ENCODE results near the gene LPP. TPM values are rescaled to one million over a fixed set of nuclear protein-coding genes. Genes with fewer than 3 reads are reported as not detected.

Gene LPP
- total RNA-seq, 2 donors from 2014 or later, result 170 to 246 TPM

GRCh38 chr3:188832961-188833721 lies 679.2 kb downstream of the LPP start:
- no peak overlapping the region for H3K4me3 ChIP-seq
- H3K4me1 ChIP-seq, result no peaks in the 10 kb centered on the region
- H3K27ac ChIP-seq, result no peak overlapping the region
- no peak for DNase-seq
- H3K9me3 ChIP-seq, result no peaks in the 10 kb centered on the region
- TF ChIP-seq CTCF (IDR thresholded peaks at IDR 0.05), result no peak
- no peak overlapping the region for H3K9ac ChIP-seq (ENCODE audit: low read depth in 2 of 2, low read length in 2 of 2)
- H3K36me3 ChIP-seq, result no peaks in the 10 kb centered on the region
- H3K27me3 ChIP-seq, result no peaks in the 10 kb centered on the region
- intact Hi-C loops (cut with DNase I), result no loop called here

- Histone ChIP-seq H3K27ac (no peak overlapping the region), H3K27me3 (no peaks in the 10 kb centered on the region)
- TF ChIP-seq CTCF (IDR thresholded peaks at IDR 0.05), result no peak
These were observed 680.4 kb downstream of the LPP start for GRCh38 chr3:188834349-188834748.

GRCh38 chr3:188839187-188839695 lies 685.3 kb downstream of the LPP start:
- Histone ChIP-seq H3K36me3 (no peaks in the 10 kb centered on the region), H3K27ac (no peak overlapping the region), H3K4me1 (no peaks in the 10 kb centered on the region), H3K27me3 (no peaks in the 10 kb centered on the region), H3K9me3 (no peaks in the 10 kb centered on the region), H3K4me3 (no peak overlapping the region), H3K9ac (ENCODE audit: low read depth in 2 of 2, low read length in 2 of 2) (no peak overlapping the region)
- no peak for TF ChIP-seq CTCF (IDR thresholded peaks at IDR 0.05)
- intact Hi-C loops (cut with DNase I), result no loop called here
- DNase-seq, result no peak

More at GRCh38 chr3:188834349-188834748, 680.4 kb downstream of the LPP start:
- Histone ChIP-seq H3K9me3 (no peaks in the 10 kb centered on the region), H3K36me3 (no peaks in the 10 kb centered on the region), H3K4me3 (no peak overlapping the region), H3K4me1 (no peaks in the 10 kb centered on the region), H3K9ac (ENCODE audit: low read depth in 2 of 2, low read length in 2 of 2) (no peak overlapping the region)
- DNase-seq, result no peak
- intact Hi-C loops (cut with DNase I), result no loop called here

GRCh38 chr3:188840290-188840689 lies 686.3 kb downstream of the LPP start:
- intact Hi-C loops (cut with DNase I), result no loop called here
- no peak overlapping the region for H3K9ac ChIP-seq (ENCODE audit: low read depth in 2 of 2, low read length in 2 of 2)
- TF ChIP-seq CTCF (IDR thresholded peaks at IDR 0.05), result no peak
- no peak for DNase-seq
- H3K4me3 ChIP-seq, result no peak overlapping the region
- no peaks in the 10 kb centered on the region for H3K27me3 ChIP-seq
- no peaks in the 10 kb centered on the region for H3K36me3 ChIP-seq
- no peaks in the 10 kb centered on the region for H3K4me1 ChIP-seq
- H3K27ac ChIP-seq, result no peak overlapping the region
- no peaks in the 10 kb centered on the region for H3K9me3 ChIP-seq

- H3K27ac ChIP-seq, result no peak overlapping the region
- H3K36me3 ChIP-seq, result no peaks in the 10 kb centered on the region
- no peaks in the 10 kb centered on the region for H3K27me3 ChIP-seq
- no peaks in the 10 kb centered on the region for H3K4me1 ChIP-seq
- no peak for DNase-seq
- intact Hi-C loops (cut with DNase I), result no loop called here
- H3K9me3 ChIP-seq, result no peaks in the 10 kb centered on the region
- no peak for TF ChIP-seq CTCF (IDR thresholded peaks at IDR 0.05)
- H3K4me3 ChIP-seq, result no peak overlapping the region
- H3K9ac ChIP-seq (ENCODE audit: low read depth in 2 of 2, low read length in 2 of 2), result no peak overlapping the region
These were observed 687.9 kb downstream of the LPP start for GRCh38 chr3:188841906-188842305.

Data from colonic mucosa (tissue), 4 donors.